IPS-11a (cell line): ENCODE data around the gene OPTN.

Experiments
- H3K4me3 ChIP-seq: one replicate; pipeline ENCODE4 v1.5.1; 2013; ENCODE audit warnings: low read depth, low read length, control low read depth

OPTN gene

DNA sequence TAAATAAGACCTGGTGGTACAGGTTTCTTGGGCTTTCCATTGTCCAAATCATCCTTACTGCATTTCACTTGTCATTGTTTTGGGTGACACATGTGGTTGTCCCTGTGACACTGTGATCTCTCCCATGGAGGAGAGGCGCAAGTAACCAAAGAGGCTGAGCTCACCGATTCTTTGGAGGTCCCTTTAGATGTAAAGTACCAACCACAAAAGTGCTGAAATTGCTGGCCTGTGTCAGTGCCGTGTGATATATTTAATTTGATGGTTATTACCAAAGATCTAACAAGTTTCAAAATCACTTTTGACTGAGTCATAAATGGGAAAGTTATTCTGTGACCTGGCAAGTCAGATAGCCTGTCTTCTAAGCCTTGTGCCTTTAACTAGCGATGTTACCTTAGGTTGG is 80.8 kb downstream of the OPTN start:
- H3K4me3 ChIP-seq = no peak overlapping the region

DNA sequence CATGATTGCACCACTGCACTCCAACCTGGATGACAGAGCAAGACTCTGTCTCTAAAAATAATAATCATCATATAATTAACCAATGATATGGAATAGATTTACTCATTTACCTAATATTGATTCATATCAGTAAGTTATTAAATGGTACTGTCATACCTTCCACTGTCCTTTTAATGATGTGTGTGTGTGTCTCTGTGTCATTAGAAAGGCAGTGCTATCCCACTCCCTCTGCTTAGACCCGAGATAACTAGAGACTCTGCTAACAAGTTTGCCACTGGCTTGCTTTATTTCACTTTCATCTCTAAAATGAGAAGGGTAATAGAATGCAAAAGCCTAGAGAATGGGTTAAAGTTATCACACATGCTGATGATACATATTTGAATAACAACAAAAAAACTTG is 82.5 kb downstream of the OPTN start:
- no peak overlapping the region for H3K4me3 ChIP-seq

DNA sequence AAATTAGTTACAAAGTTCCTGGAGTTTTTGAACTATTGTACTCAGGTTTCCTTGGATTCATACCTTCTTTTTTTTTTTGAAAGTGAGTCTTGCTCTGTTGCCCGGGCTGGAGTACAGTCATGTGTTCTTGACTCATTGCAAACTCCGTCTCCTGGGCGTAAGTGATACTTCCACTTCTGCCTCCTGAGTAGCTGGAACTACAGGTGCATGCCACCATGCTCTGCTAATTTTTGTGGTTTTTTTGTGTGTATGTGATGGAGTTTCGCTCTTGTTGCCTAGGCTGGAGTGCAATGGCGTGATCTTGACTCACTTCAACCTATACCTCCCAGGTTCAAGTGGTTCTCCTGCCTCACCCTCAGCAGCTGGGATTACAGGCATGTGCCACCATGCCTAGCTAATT is 83.7 kb downstream of the OPTN start:
- no peak overlapping the region for H3K4me3 ChIP-seq

DNA sequence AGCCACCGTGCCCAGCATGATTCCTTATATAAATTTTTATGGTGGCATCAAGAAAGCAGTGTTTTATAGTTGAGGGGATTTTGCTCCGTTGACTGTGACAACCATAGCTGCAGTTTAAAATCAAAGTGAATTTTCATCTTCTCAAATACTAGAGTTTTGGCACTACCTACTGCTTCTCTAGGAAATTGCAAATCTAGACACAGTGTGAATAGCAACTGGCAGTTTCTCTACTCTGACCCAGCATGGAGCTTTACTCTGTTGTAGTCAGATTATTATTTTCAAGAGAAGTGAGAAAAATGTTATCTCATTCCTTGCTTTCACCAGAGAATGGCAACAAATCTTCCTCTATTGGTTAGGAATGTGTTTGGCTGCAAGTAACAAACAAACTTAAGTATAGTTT is 84.3 kb downstream of the OPTN start:
- no peak overlapping the region for H3K4me3 ChIP-seq

DNA sequence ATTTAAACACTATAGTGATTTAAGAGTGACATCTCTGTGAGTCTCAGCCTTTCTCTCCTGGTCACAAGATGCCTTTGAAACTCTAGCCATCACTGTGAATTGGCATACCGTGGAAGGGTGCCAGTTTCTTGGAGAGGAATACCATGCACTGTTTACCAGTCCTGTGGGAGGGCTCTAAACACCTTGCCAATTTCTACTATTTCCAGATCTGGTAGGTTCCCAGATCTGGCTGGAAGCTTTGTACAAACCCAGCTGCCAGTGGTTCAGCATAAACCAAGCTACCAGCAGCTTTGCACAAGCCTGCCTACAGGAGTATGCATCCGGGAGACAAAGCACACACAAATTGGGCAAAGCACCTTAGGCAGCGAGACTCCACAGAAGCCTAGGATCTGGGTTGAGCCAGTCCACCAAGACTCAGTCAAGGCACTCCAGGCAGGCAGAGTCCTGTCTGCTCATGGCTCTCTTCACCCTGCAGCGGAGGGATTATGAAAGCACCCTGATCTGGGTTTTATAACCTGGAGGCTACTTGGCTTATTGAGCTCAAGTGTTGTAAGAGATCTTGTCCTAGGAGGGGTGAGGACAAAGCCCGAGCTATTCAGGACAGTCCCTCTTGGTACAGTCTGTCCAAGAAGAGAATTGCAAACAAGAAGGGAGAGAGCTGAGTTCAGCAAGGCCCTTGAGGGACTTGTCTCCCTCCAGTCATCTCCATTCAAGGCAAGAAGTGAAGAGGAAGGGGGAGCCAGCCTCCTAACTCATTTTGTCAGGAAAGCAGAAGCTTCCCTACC is 85.0 kb downstream of the OPTN start:
- H3K4me3 ChIP-seq = no peak overlapping the region

DNA sequence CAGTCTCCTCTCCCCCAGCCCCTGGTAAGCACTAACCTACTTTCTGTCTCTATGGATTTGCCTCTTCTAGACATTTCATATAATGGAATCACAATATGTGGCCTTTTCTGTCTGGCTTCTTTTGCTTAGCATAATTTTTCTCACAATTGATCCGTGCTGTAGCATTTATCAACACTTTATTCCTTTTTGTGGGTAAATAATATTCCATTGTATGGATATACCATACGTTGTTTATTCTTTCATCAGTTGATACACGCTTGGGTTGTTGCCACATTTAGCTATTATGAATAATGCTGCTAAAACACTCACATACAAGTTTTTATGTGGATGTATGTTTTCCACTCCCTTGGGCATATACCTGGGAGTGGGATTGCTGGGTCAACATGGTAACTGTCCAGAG is 87.2 kb downstream of the OPTN start:
- H3K4me3 ChIP-seq = no peak overlapping the region
